H1 (cell line): ENCODE measurements around the gene FADS2. TPM values are rescaled to one million over a fixed set of nuclear protein-coding genes. Genes with fewer than 3 reads are reported as not detected.

Experiments used
- ATF2 ChIP-seq: IDR thresholded peaks from 2 replicates; pipeline ENCODE4 v1.6.1; 2012; ENCODE audit warnings: low read length, inconsistent platforms
- BRCA1 ChIP-seq: IDR thresholded peaks from 2 replicates; pipeline ENCODE4 v1.6.1; 2012; ENCODE audit warnings: low read depth, low read length, improper control_type of control experiment
- CEBPB ChIP-seq: IDR thresholded peaks from 2 replicates; pipeline ENCODE4 v1.6.1; 2012; ENCODE audit warnings: low read depth, low read length
- EP300 ChIP-seq, 2 experiments: IDR thresholded peaks; 1 replicate in 1 of 2; 2 replicates in 1 of 2; pipeline ENCODE4 v1.6.1; 2011 to 2012; ENCODE audit warnings: low read depth in 2 of 2, low read length in 2 of 2, mild to moderate bottlenecking in 2 of 2, borderline replicate concordance in 1 of 2, inconsistent platforms in 1 of 2, moderate library complexity in 1 of 2
- MAX ChIP-seq: IDR thresholded peaks from 2 replicates; pipeline ENCODE4 v1.6.1; 2012; ENCODE audit warnings: inconsistent platforms
- POLR2AphosphoS5 ChIP-seq: IDR thresholded peaks from 2 replicates; pipeline ENCODE4 v1.6.1; 2011; ENCODE audit warnings: low read depth, low read length
- RAD21 ChIP-seq, 2 experiments: IDR thresholded peaks in 1 of 2; conservative IDR thresholded peaks in 1 of 2; 2 replicates each; pipeline ENCODE4 v1.6.1; 2011; ENCODE audit warnings: low read depth in 2 of 2, low read length in 2 of 2, improper control_type of control experiment in 1 of 2, inconsistent platforms in 1 of 2, mild to moderate bottlenecking in 1 of 2, moderate library complexity in 1 of 2
- RNF2 ChIP-seq: fragments of 200-900, 300-1000 bp; sonication (generic); IDR thresholded peaks from 2 replicates; pipeline ENCODE4 v1.7.1; 2016; ENCODE audit warnings: borderline replicate concordance, low read depth, mild to moderate bottlenecking, antibody characterized with exemption, low read length; ENCODE audit not compliant: poor library complexity, severe bottlenecking; ENCODE audit errors: missing control alignments
- polyA plus RNA-seq, 7 experiments: library from polyadenylated mRNA; depleted of rRNA in 3 of 7; stranded (reverse) in 5 of 7; unstranded in 2 of 7; fragments of >200 nt in 5 of 7; fragments of 200-250 nt in 2 of 7; gene quantifications; 1 replicate in 5 of 7; 2 replicates in 1 of 7; 4 replicates in 1 of 7; pipeline versions ENCODE4 v1.2.1 to v1.2.3, GENCODE V29; 2011 to 2013; ENCODE audit warnings: missing spikeins in 2 of 7, mixed read lengths in 2 of 7
- total RNA-seq: library from RNA; stranded (reverse); fragmentation: NEBNext Ultra II Directional; extraction: Animal tissue kit (Norgen Biotek cat#: 25700); gene quantifications from 2 replicates; pipeline ENCODE4 v1.2.1, GENCODE V29; 2021

The FADS2 gene
- total and polyA plus RNA-seq, 2 of the 8 experiments (the other 6 are each of a cell fraction or from before 2014, with no cell fraction given) = 499 to 701 TPM

GRCh38 chr11:61782299-61782698, 45.8 kb upstream of the FADS2 start (continued):
- TF ChIP-seq ATF2 (no peak), EP300 (IDR thresholded peaks at IDR 0.05; ENCODE audit: borderline replicate concordance in 1 of 2, low read depth in 2 of 2, low read length in 2 of 2) (no peak), POLR2AphosphoS5 (no peak), RNF2 (no peak), BRCA1 (no peak), CEBPB (no peak), MAX (no peak), RAD21 (IDR thresholded peaks at IDR 0.05 in 1 of 2, conservative IDR thresholded peaks at IDR 0.05 in 1 of 2; ENCODE audit: low read depth in 2 of 2, low read length in 2 of 2) (no peak)
- TF ChIP-seq, all 59 proteins: peak for 0
